ENCODE data around the gene MYL6B. TPM values are rescaled to one million over a fixed set of nuclear protein-coding genes. Genes with fewer than 3 reads are reported as not detected.
A peak's percentile ranks its signal among the peaks of the same experiment; 100 is the strongest.

Gene MYL6B
- polyA plus RNA-seq, 1 experiment: 75.4 TPM

GRCh38 chr12:56188778-56189098 lies 36.4 kb downstream of the MYL6B start:
- DNase-seq (ENCODE audit: low read depth): no peak
- H3K4me3 ChIP-seq (ENCODE audit: low read depth, low read length): peak overlapping the region; percentile 71
- TF ChIP-seq CTCF (IDR thresholded peaks at IDR 0.05; ENCODE audit: insufficient read depth, low read depth, low read length): no peak
- H3K27me3 ChIP-seq (ENCODE audit: control insufficient read depth, insufficient read depth, low read length): no peaks in the 10 kb centered on the region
- H3K36me3 ChIP-seq (ENCODE audit: control insufficient read depth, insufficient read depth, low read length): peaks cover 10% of the 10 kb centered on the region
- POLR2A ChIA-PET: interaction anchor here (0.6 to 2.2 kb wide), 3 partner anchors 30 to 69 kb away, joined by 4 to 10 read pairs (median 6); partner anchors contain the start of genes MYL6 and RNF41
- CTCF ChIA-PET: interaction anchor here (0.7 to 9.8 kb wide), 27 partner anchors 8 to 450 kb away, joined by 3 to 134 read pairs (median 7); partner anchors contain the start of genes ERBB3, ESYT1, MYL6 and RNF41

- DNase-seq (ENCODE audit: low read depth): no peak
Measured at GRCh38 chr12:56189099-56189917, 36.9 kb downstream of the MYL6B start, which contains the start of gene SMARCC2. SMARCC2 (minus strand) TSS chr12:56189483; CDS start chr12:56189461, 22 bp downstream.

GRCh38 chr12:56189918-56190694 lies 37.7 kb downstream of the MYL6B start:
- CTCF ChIA-PET: interaction anchor here (0.7 to 9.8 kb wide), 50 partner anchors 9 to 452 kb away, joined by 3 to 134 read pairs (median 5); partner anchors contain the start of genes ANKRD52, CNPY2, COQ10A and ERBB3
- Histone ChIP-seq H3K4me3 (ENCODE audit: low read depth, low read length) (peak overlapping the region; percentile 64), H3K27me3 (ENCODE audit: control insufficient read depth, insufficient read depth, low read length) (no peaks in the 10 kb centered on the region), H3K36me3 (ENCODE audit: control insufficient read depth, insufficient read depth, low read length) (peaks cover under 1% of the 10 kb centered on the region)
- no peak for DNase-seq (ENCODE audit: low read depth)
- POLR2A ChIA-PET: interaction anchor here (0.6 to 2.2 kb wide), 4 partner anchors 31 to 55 kb away, joined by 3 to 10 read pairs (median 4); partner anchors contain the start of genes MYL6 and RNF41
- no peak for TF ChIP-seq CTCF (IDR thresholded peaks at IDR 0.05; ENCODE audit: insufficient read depth, low read depth, low read length)

More at GRCh38 chr12:56189099-56189917, 36.9 kb downstream of the MYL6B start, which contains the start of gene SMARCC2:
- Histone ChIP-seq H3K36me3 (ENCODE audit: control insufficient read depth, insufficient read depth, low read length) (peaks cover 7% of the 10 kb centered on the region), H3K27me3 (ENCODE audit: control insufficient read depth, insufficient read depth, low read length) (no peaks in the 10 kb centered on the region), H3K4me3 (ENCODE audit: low read depth, low read length) (peak within 1 kb of the TSS; percentile 71)
- TF ChIP-seq CTCF (IDR thresholded peaks at IDR 0.05; ENCODE audit: insufficient read depth, low read depth, low read length): peak; percentile 67
- ChIA-PET POLR2A (interaction anchor here (0.6 to 2.2 kb wide), 4 partner anchors 31 to 41 kb away, joined by 3 to 10 read pairs (median 4); partner anchors contain the start of genes MYL6 and RNF41), CTCF (interaction anchor here (0.5 to 9.8 kb wide), 54 partner anchors 8 to 1296 kb away, joined by 3 to 134 read pairs (median 4); partner anchors contain the start of genes ANKRD52, CNPY2, COQ10A and ERBB3)

- ChIA-PET CTCF (interaction anchor here (1.2 to 9.8 kb wide), 10 partner anchors 15 to 79 kb away, joined by 3 to 134 read pairs (median 18); partner anchors contain the start of genes ANKRD52, MYL6, RNF41 and ZC3H10), POLR2A (no interaction called here)
- H3K27me3 ChIP-seq (ENCODE audit: control insufficient read depth, insufficient read depth, low read length): no peaks in the 10 kb centered on the region
- TF ChIP-seq CTCF (IDR thresholded peaks at IDR 0.05; ENCODE audit: insufficient read depth, low read depth, low read length): no peak
- DNase-seq (ENCODE audit: low read depth): no peak
- H3K4me3 ChIP-seq (ENCODE audit: low read depth, low read length): no peak overlapping the region
- H3K36me3 ChIP-seq (ENCODE audit: control insufficient read depth, insufficient read depth, low read length): no peaks in the 10 kb centered on the region
Measured at GRCh38 chr12:56190695-56191155, 38.3 kb downstream of the MYL6B start.

Measured in BJ (cell line).